Ishikawa (cell line): ENCODE measurements around the gene NUP54.

Experiments
- CEBPB ChIP-seq: IDR thresholded peaks from 2 replicates; pipeline ENCODE4 v1.6.1; 2012
- EGR1 ChIP-seq: IDR thresholded peaks from 2 replicates; pipeline ENCODE4 v1.6.1; 2012
- EP300 ChIP-seq: IDR thresholded peaks from 2 replicates; pipeline ENCODE4 v1.6.1; 2012; ENCODE audit warnings: borderline replicate concordance
- FOXM1 ChIP-seq: IDR thresholded peaks from 2 replicates; pipeline ENCODE4 v1.6.1; 2012; ENCODE audit warnings: low read depth, borderline replicate concordance
- MAX ChIP-seq: IDR thresholded peaks from 2 replicates; pipeline ENCODE4 v1.6.1; 2012
- NFIC ChIP-seq: IDR thresholded peaks from 2 replicates; pipeline ENCODE4 v1.6.1; 2012
- RAD21 ChIP-seq: IDR thresholded peaks from 2 replicates; pipeline ENCODE4 v1.6.1; 2012; ENCODE audit warnings: low read depth
- REST ChIP-seq: IDR thresholded peaks from 2 replicates; pipeline ENCODE4 v1.6.1; 2012; ENCODE audit warnings: low read depth, mild to moderate bottlenecking
- TAF1 ChIP-seq: IDR thresholded peaks from 2 replicates; pipeline ENCODE4 v1.6.1; 2012; ENCODE audit warnings: low read depth, mild to moderate bottlenecking
- TCF12 ChIP-seq: IDR thresholded peaks from 2 replicates; pipeline ENCODE4 v1.6.1; 2012; ENCODE audit warnings: low read depth
- USF1 ChIP-seq: IDR thresholded peaks from 2 replicates; pipeline ENCODE4 v1.6.1; 2012
- YY1 ChIP-seq: IDR thresholded peaks from 2 replicates; pipeline ENCODE4 v1.6.1; 2012; ENCODE audit warnings: low read depth

GRCh38 chr4:76195326-76195725, 47.1 kb upstream of the NUP54 start:
- no peak for TF ChIP-seq TCF12
- no peak for TF ChIP-seq RAD21
- no peak for TF ChIP-seq YY1
- no peak for TF ChIP-seq MAX
- no peak for TF ChIP-seq TAF1
- TF ChIP-seq EGR1, result no peak
- no peak for TF ChIP-seq EP300
- TF ChIP-seq USF1, result no peak
- no peak for TF ChIP-seq REST
- no peak for TF ChIP-seq NFIC
- no peak for TF ChIP-seq CEBPB
- TF ChIP-seq FOXM1, result no peak
